C4-2B (cell line): ENCODE data around the gene PRRT4.

Experiments
- CTCF ChIP-seq: fragments of 450-650 bp; conservative IDR thresholded peaks from 2 replicates; pipeline ENCODE4 v1.5.1; 2017; ENCODE audit warnings: mild to moderate bottlenecking
- ZFX ChIP-seq: fragments of 450-650 bp; IDR thresholded peaks from 2 replicates; pipeline ENCODE4 v1.6.1; 2017

GRCh38 chr7:128400566-128400965, 39.1 kb upstream of the PRRT4 start:
- TF ChIP-seq CTCF (no peak), ZFX (no peak)
